B cell (primary cell): ENCODE data around the gene FBN1. TPM values are rescaled to one million over a fixed set of nuclear protein-coding genes. Genes with fewer than 3 reads are reported as not detected.

Experiments used
- ATAC-seq: fragments of 200-7000 bp; cut with Tn5 transposase; one replicate; pipeline ENCODE4 v1.10.0; 2021; ENCODE audit warnings: low read depth, mild to moderate bottlenecking, moderate number of reproducible peaks, moderate library complexity
- CTCF ChIA-PET: fragments of 350-600 bp; sonication (Branson Sonifier 250); formaldehyde crosslinking; loops from one replicate; lab custom pipeline; 2021; ENCODE audit warnings: antibody characterized with exemption, inconsistent platforms; lab: Charles Lee
- POLR2A ChIA-PET: fragments of 350-600 bp; sonication (Branson Sonifier 250); formaldehyde crosslinking; loops from one replicate; lab custom pipeline; 2021; ENCODE audit warnings: antibody characterized with exemption; lab: Charles Lee
- DNase-seq: peaks from one replicate; pipeline ENCODE4 v3.0.0; 2013
- H2AFZ ChIP-seq: 2 replicates; pipeline ENCODE4 v1.6.1; 2012; ENCODE audit warnings: mild to moderate bottlenecking, low read depth, low read length; ENCODE audit not compliant: insufficient read depth, poor library complexity, severe bottlenecking
- H3K27ac ChIP-seq, 2 donors: 1 replicate in 1 of 2; 2 replicates in 1 of 2; pipeline ENCODE4 v1.5.1; 2012 to 2013; ENCODE audit warnings: low read length in 2 of 2, mild to moderate bottlenecking in 2 of 2, moderate library complexity in 1 of 2
- H3K27me3 ChIP-seq, 4 experiments: fragments of 200-600 bp in 1 of 4; sonication (generic) in 1 of 4; replicated peaks in 1 of 4; 1 replicate in 2 of 4; 2 replicates in 2 of 4; pipeline versions ENCODE4 v1.6.1 to v1.7.0; 2013 to 2016; ENCODE audit warnings: low read length in 3 of 4, mild to moderate bottlenecking in 2 of 4, mixed read lengths in 1 of 4, moderate library complexity in 1 of 4; ENCODE audit not compliant: insufficient read depth in 4 of 4, control insufficient read depth in 3 of 4; ENCODE audit errors: control extremely low read depth in 1 of 4
- H3K36me3 ChIP-seq, 2 experiments: replicated peaks in 1 of 2; 1 replicate in 1 of 2; 2 replicates in 1 of 2; pipeline versions ENCODE4 v1.6.1 to v1.7.1; 2013; ENCODE audit warnings: low read length in 1 of 2; ENCODE audit not compliant: insufficient read depth in 2 of 2, control insufficient read depth in 1 of 2; ENCODE audit errors: control extremely low read depth in 1 of 2, extremely low read depth in 1 of 2
- H3K4me1 ChIP-seq, 2 donors: fragments of 200-600 bp in 1 of 2; sonication (generic) in 1 of 2; 1 replicate in 1 of 2; 2 replicates in 1 of 2; pipeline versions ENCODE4 v1.5.1 to v1.6.1; 2013 to 2017; ENCODE audit warnings: low read length in 2 of 2; ENCODE audit not compliant: control insufficient read depth in 2 of 2, insufficient read depth in 2 of 2
- H3K4me2 ChIP-seq: replicated peaks from 2 replicates; pipeline ENCODE3; 2012; ENCODE audit warnings: mild to moderate bottlenecking, low read depth, low read length; ENCODE audit not compliant: poor library complexity, severe bottlenecking
- H3K4me3 ChIP-seq, 5 experiments: fragments of 200-600 bp in 1 of 5; sonication (generic) in 1 of 5; 1 replicate in 3 of 5; 2 replicates in 2 of 5; pipeline versions ENCODE4 v1.5.1 to v1.7.0; 2011 to 2016; ENCODE audit warnings: low read length in 4 of 5, mild to moderate bottlenecking in 4 of 5, low read depth in 2 of 5, control low read depth in 1 of 5, moderate library complexity in 1 of 5; ENCODE audit not compliant: insufficient read depth in 1 of 5; ENCODE audit errors: control extremely low read depth in 1 of 5, extremely low read depth in 1 of 5
- H3K79me2 ChIP-seq: fragments of 200-600 bp; sonication (generic); one replicate; pipeline ENCODE4 v1.6.0; 2016; ENCODE audit warnings: low read length; ENCODE audit not compliant: control insufficient read depth, insufficient read depth
- H3K9ac ChIP-seq: fragments of 200-600 bp; sonication (generic); 2 replicates; pipeline ENCODE4 v1.6.1; 2017; ENCODE audit warnings: mild to moderate bottlenecking, low read length, moderate library complexity
- H3K9me3 ChIP-seq, 3 donors: one replicate each; pipeline versions ENCODE4 v1.6.1 to v1.7.1; 2013; ENCODE audit warnings: low read length in 2 of 3; ENCODE audit not compliant: control insufficient read depth in 2 of 3, insufficient read depth in 1 of 3; ENCODE audit errors: control extremely low read depth in 1 of 3
- H4K20me1 ChIP-seq: 2 replicates; pipeline ENCODE4 v1.6.0; 2012; ENCODE audit warnings: mild to moderate bottlenecking, low read length; ENCODE audit not compliant: insufficient read depth, control insufficient read depth, poor library complexity, severe bottlenecking
- H3K27ac Mint-ChIP-seq: one replicate; pipeline ENCODE4 v1.8.0; 2021; ENCODE audit warnings: mixed read lengths
- H3K27me3 Mint-ChIP-seq: one replicate; pipeline ENCODE4 v1.8.0; 2021; ENCODE audit warnings: mixed read lengths
- H3K4me1 Mint-ChIP-seq: one replicate; pipeline ENCODE4 v1.8.0; 2021; ENCODE audit warnings: mixed read lengths
- H3K4me3 Mint-ChIP-seq: one replicate; pipeline ENCODE4 v1.8.0; 2021; ENCODE audit warnings: mixed read lengths
- H3K9me3 Mint-ChIP-seq: one replicate; pipeline ENCODE4 v1.8.0; 2022; ENCODE audit warnings: mixed read lengths; ENCODE audit not compliant: insufficient read depth
- CTCF ChIP-seq: fragments of 200-600 bp; IDR thresholded peaks from one replicate; pipeline ENCODE4 v1.8.0; 2022; ENCODE audit warnings: antibody characterized with exemption, mild to moderate bottlenecking
- EZH2 ChIP-seq: IDR thresholded peaks from 2 replicates; pipeline ENCODE4 v1.6.1; 2012; ENCODE audit warnings: borderline replicate concordance, low read depth, mild to moderate bottlenecking, moderate library complexity, low read length; ENCODE audit not compliant: insufficient read depth, poor library complexity, severe bottlenecking
- WGBS: methylation state at CpG from one replicate; pipeline ENCODE4 v1.1.5; 2013; ENCODE audit warnings: missing lambda C conversion rate; ENCODE audit not compliant: insufficient coverage; 5-methylcytosine and 5-hydroxymethylcytosine counted together
- intact Hi-C: fragments of 100-400 bp; cut with micrococcal nuclease; formaldehyde crosslinking; loops from one replicate; pipeline ENCODE4 v1.10.0; 2022
- polyA plus RNA-seq: library from polyadenylated mRNA; depleted of rRNA; stranded (reverse); fragments of >200 nt; gene quantifications from 2 replicates; pipeline ENCODE4 v1.2.3, GENCODE V29; 2012
- total RNA-seq, 2 donors: library from RNA; stranded (reverse); fragments of 120-200 nt in 1 of 2; gene quantifications; 1 replicate in 1 of 2; 2 replicates in 1 of 2; pipeline versions ENCODE4 v1.2.3 to v1.2.4, GENCODE V29; 2013 to 2022

FBN1 gene
- total and polyA plus RNA-seq, 2 donors (not counting 1 experiment from before 2014, with no cell fraction given), result 0.15 to 0.25 TPM

DNA sequence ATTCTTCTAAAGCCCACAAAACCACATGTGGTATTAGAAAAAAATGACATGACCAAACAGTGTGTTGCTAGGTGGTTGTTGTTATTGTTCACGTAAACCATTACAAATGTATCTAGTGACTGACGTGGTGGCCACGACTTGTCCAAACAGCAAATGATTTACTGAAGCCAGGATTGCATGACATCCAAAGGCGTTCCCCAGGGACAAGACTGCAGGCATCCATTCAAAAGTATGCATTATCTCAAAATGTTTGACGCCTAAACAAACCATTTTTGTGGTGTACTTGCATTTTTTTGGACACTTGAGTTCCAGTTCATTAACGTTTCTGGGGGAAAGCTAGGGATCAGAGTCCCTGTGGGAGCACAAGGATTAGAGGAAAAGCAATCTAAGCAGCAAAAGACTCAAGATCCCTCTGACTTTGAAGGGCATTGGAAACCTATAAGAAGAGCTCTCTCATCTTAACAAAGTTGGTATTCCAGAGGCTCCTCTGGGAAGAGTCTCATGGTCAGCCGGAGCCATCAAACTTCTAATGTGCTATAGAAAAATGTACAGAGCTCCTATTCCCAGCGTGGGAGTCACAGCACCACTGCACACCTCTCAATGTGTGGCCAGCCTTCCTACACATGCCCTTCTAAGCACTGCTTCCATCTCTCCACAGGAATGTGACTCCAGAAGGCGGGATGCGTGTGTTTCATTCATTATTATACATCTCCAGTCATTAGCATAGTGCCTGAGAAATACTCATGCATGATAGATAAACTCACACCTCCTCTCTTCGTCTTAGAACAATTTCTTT is 62.9 kb downstream of the FBN1 start:
- Histone ChIP-seq H3K4me3 (no peak overlapping the region), H3K4me1 (no peaks in the 10 kb centered on the region), H3K79me2 (no peaks in the 10 kb centered on the region), H3K9me3 (no peaks in the 10 kb centered on the region), H3K27ac (no peak overlapping the region), H3K4me2 (no peak overlapping the region), H3K36me3 (no peaks in the 10 kb centered on the region), H2AFZ (no peak overlapping the region), H3K27me3 (no peaks in the 10 kb centered on the region), H3K9ac (no peak overlapping the region), H4K20me1 (no peaks in the 10 kb centered on the region)
- Mint-ChIP-seq H3K4me3 (no peak overlapping the region), H3K4me1 (no peaks in the 10 kb centered on the region), H3K27ac (no peak overlapping the region), H3K27me3 (no peaks in the 10 kb centered on the region), H3K9me3 (no peaks in the 10 kb centered on the region)
- ChIA-PET CTCF (no interaction called here), POLR2A (no interaction called here)
- 84% methylated on average over 10 of the region's 11 CpGs for WGBS
- ATAC-seq, result no peak
- DNase-seq, result no peak
- intact Hi-C loops, result no loop called here
- TF ChIP-seq EZH2 (no peak), CTCF (no peak)

DNA sequence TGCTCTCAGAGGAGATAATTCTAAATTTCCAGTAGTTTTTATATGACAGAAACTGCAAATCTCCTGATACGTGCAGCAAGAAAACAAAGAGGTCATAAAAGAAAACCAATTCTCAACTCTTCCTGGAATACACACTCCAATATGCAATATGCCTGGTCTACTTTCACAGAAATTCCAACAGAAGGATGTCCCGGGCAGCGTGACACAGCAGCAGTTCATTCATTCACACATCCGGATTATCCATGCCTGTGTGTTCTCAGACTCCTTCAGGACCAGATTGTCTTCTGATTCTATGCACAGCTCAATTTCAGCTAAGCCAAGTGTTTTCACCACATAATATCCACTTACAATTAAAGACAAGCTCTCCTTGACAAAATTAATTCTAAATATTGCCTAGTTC is 64.3 kb downstream of the FBN1 start:
- Histone ChIP-seq H4K20me1 (no peaks in the 10 kb centered on the region), H3K4me3 (no peak overlapping the region), H3K79me2 (no peaks in the 10 kb centered on the region), H3K9me3 (no peaks in the 10 kb centered on the region), H3K36me3 (no peaks in the 10 kb centered on the region), H3K4me1 (no peaks in the 10 kb centered on the region), H3K4me2 (no peak overlapping the region), H3K27me3 (no peaks in the 10 kb centered on the region), H3K9ac (no peak overlapping the region), H3K27ac (no peak overlapping the region), H2AFZ (no peak overlapping the region)
- Mint-ChIP-seq H3K4me3 (no peak overlapping the region), H3K27me3 (no peaks in the 10 kb centered on the region), H3K4me1 (no peaks in the 10 kb centered on the region), H3K9me3 (no peaks in the 10 kb centered on the region), H3K27ac (no peak overlapping the region)
- TF ChIP-seq EZH2, result no peak
- TF ChIP-seq CTCF, result no peak
- WGBS, result 93% methylated on average over 4 of the region's 4 CpGs
- CTCF ChIA-PET, result no interaction called here
- intact Hi-C loops, result no loop called here
- POLR2A ChIA-PET, result no interaction called here
- DNase-seq (no peak), ATAC-seq (no peak)
